GM18502 (cell line): ENCODE data around the gene PAQR4.
A peak's percentile ranks its signal among the peaks of the same experiment; 100 is the strongest.

Experiments
- ATAC-seq: cut with Tn5 transposase; IDR thresholded peaks from one replicate; pipeline ENCODE4 v1.9.1; 2021; ENCODE audit warnings: mild to moderate bottlenecking; ENCODE audit not compliant: unreplicated experiment, poor library complexity

Gene PAQR4

DNA sequence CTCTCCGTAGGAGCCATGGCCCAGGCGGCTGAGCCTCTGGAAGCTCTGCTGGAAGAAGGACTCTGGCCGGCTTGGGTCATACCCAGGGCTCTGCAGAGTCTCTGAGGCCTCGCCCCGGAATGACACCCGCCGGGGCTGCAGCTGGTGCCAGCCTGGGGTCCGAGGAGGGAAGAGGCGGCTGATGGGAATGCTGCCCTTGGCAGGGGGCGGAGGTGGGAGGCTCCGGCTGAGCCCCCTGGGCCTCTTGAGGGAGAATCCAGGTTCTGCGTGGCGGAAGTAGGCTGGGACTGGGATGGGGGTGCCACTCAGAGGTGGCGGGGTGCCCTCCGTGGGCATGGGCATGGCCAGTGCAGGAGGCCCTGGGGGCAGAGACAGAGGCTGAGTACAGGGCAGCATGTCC, 7.5 kb downstream of the PAQR4 start:
- no peak for ATAC-seq

DNA sequence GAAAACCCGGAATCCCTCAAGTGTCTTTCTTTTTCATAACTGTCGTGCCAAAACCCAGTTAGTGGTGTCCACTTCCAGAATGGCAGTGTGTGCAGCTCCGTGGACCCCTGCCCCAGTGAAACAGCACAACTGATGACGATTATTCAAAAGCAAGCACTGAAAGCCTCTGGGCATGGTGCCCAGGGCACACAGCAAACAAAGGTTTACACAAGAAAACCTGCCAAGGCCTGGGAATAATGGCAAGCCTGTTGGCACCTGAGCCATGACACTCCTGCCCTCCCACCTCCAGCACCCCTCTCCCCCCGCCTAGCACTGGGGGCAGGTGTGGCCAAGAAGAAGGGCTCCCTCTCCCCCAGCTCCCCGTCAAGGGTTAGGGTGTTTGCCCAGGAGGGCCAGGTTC, 8.3 kb downstream of the PAQR4 start:
- no peak for ATAC-seq

DNA sequence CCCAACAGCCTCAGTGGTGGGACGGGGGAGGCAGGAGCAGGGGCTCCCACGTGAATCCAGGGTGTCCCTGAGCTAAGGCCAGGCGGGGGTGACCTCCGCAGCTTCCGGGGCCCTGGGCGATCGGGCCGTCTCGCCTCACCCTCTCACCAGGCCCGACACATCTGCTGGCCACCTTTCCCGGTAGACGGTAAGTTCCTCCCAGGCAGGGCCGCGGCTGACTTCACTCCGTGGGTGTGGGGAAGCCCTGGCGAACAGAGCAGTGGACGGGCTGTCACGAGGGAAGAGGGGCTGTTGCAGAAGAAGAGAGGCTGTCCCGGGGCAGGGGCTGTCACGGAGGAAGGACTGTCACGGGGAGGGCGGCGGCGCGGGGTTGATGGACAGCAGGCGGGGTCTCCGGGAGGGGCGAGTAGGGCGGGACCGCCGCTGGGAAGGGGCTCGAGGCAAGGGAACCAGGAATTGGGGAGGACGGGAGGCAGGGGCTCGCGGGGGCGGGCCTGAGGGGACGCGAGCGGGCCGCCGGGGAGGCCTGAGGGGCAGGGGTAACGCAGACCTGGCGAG, 10.6 kb downstream of the PAQR4 start:
- ATAC-seq = no peak

DNA sequence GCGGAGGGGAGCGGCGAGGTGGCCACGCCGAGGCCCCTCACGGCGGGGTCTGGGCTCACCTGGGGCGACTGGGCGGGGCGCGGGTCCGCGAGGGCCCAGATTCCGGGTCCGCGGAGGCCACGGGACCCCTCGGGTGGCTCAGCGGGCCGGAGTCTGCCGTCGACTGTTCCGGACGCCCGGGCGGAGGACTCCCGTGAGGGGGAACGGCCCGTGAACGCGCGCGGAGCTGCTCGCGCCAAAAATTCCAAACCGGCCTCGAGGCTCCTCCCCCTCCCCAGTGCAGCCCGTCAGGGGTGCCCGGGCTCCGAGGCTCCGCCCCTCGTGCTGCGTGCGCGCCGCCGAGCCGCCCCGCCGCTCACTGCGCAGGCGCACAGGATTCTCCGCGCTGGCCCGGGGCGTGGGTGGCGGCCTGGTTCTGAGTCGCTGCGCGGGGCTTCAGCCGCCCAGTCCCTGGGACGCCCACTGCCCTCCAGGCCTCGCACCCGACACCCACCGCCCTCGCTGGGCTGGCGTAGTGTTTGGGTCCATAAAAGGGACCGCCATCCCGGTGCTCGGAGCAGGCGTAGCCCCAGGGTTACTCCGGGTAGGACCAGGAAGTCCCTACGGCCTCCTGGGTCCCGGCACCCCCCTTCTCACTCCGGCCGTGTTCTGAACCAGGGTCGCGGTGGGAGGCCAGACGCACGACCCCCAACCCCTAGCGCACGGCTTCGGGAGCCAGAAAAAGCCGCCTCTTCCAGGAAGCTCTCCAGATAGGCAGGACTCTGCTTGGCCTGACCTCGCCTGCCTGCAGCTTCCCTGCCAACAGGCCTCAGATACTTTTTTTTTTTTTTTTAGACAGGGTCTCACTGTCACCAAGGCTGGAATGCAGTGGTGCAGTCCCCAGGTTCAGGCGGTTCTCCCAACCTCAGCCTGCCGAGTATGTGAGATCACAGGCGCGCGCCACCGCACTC, 11.4 kb downstream of the PAQR4 start, which contains the start of gene PKMYT1:
Gene PKMYT1 (minus strand): TSS at position 220 of the 950 bp plus-strand sequence. CDS start 789 bp downstream, outside the sequence.
- ATAC-seq = peak; percentile 82

DNA sequence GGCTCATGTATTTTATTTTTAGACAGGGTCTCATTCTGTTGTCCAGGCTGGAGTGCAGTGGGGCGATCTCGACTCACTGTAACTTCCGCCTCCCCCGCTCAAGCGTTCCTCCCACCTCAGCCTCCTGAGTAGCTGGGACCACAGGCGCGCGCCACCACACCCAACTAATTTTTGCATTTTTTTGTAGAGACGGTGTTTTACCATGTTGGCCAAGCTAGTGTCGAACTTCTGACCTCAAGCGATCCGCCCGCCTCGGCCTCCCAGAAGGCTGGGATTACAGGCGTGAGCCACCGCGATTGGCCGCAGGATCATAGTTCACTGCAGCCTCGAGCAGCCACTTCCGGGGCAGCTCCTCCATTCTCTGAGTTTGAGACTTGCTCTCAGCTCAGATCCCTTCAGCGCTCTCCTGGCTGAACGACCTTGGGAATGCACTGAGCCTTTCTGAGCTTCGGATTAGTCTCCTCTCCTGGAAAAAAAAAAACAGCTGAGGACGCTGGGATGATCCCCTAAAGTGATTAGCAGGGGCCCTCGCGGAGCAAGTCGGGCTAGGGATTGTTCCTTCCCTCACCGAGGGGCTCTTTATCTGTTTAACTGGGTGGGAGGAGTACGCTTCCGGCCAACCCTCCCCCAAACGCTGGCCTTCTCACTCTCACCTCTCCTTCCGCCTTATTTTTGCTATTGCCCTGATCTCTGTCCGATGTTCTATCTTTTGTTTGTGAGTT, 12.2 kb downstream of the PAQR4 start:
- no peak for ATAC-seq

DNA sequence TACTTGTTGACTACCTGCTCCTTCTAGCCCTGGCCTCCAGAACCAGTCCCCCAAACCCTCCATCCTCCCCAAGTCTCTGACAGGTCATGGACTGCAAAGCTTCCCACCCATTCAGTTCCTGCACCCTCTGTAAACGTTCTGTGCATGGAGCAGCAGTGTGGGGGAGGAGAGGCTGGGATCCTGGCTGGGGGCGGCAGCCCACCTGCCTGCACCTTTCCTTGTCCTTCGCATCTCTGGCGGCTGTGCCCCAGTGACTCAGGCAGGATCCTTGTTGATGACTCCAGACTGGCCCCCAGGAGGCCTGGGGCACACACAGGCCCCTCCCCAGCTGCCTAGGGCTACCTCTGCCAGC, 12.7 kb downstream of the PAQR4 start:
- no peak for ATAC-seq

DNA sequence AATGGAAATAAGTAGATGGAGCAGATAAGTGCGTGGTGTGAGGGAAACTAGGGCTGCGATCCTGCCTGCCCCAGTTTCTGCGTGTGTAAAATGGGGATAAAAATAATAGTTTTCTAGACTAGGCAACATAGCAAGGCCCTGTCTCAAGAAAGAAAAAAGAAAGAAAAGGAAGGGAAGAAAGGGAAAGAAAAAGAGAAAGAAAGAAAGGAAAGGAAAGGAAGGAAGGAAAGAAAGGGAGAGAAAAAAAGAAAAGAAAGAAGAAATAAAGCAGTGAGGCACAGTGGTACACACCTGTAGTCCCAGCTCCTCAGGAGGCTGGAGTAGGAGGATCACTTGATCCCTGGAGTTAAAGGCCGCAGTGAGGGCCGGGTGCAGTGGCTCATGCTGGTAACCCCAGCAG, 13.3 kb downstream of the PAQR4 start:
- ATAC-seq = no peak

DNA sequence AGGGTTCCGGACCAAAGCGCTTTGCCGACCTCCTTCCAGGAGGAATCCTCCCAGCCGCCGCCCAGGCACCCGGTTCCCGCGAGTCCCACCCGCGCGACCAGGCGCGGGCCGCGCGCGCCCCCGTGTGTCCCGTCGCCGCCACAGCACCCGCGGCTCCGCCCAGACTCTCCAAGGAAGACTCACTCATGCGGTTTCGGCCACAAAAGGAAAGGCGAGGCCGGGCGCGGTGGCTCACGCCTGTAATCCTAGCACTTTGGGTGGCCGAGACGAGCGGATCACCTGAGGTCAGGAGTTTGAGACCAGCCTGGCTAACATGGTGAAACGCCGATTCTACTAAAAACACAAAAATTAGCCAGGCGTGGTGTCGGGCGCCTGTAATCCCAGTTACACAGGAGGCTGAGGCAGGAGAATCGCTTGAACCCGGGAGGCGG, 14.6 kb downstream of the PAQR4 start:
- ATAC-seq = peak; percentile 38

DNA sequence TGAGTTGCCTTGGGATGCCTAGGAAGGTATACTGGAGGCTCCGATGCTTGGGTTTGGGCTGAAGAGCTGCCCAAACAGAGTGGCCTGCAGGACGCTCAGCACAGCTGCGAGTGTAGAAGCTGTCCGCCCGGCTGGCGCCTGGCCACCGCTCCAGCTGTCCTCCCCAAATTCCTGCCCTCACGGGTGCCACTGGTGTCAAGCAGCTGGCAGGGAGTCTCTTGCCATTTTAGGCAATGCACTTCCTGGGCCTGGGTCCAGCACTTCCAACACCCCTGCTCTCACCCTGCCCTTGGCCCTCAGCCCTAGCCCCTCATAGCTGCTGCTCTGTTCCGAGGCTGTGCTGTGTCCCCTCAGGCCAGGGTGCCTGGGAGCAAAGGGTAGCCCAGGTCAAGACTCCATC, 16.3 kb downstream of the PAQR4 start:
- ATAC-seq = no peak

DNA sequence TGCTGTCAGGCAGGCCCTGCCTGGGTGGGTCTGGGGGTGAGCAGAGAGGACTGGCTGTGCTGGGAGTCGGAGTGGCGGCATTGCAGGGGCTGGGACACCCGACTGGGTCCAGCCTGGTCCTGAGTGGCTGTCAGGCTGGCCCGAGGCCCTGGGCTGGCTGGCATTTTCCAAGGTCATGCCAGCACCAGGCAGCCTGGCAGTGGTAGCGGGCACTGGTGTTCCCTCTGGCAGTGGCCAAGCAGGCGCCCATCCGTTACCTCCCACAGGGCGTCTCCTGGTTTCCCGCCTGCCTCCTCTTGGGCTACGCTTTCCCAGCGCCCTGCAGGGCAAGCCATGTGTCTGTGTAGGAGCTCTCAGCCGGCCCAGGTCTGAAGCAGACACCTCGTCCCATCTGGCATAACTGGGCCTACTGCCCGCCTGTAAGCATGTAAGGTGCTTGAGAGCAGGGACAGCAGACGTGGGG, 16.8 kb downstream of the PAQR4 start:
- no peak for ATAC-seq

DNA sequence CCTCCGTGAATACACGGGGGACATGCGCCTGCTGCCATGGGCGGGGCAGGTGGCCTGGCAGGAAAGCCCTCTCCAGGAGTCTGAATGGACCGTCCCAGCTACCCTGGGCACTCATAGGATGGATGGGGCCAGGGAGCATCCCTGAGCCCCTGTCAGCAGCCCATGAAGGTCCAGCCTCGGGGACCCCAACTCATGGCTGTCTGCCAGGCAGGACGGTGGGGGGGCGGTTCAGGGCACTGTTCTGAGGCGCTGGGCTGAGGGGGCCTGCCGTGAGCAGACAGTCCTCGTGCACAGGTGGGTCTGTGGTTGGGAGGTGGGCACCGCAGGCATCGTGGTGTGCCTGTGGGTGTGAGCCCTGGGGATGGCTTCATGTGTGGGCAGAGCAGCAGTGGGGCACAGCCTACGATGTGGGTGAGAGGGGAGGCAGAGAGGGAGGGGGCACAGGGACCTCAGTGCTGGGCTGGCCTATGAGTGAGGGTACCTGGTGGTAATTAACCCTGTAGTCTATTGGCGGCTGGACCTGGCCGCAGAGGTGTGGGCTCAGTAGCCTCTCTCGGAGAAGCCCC, 17.6 kb downstream of the PAQR4 start:
- ATAC-seq = no peak

DNA sequence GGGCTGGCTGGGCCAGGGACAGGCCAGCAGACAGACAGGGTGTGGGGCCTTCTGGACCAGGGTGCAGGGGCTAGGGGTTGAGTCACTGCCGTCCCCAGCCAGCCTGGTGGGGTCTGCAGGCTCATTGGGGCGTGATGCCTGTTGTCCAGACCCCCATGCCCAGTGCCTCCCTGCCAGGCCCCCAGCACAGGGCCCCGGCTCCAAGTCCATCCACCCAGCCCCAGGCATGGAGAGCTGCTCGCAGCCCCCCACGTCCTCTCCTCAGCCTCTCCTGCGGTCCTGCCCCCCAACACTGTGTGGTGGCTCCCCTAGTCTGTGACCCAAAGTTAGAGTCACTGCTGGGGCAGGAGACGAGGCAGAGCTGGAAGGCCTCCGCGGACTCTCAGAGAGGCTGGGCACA, 18.1 kb downstream of the PAQR4 start:
- ATAC-seq = no peak

DNA sequence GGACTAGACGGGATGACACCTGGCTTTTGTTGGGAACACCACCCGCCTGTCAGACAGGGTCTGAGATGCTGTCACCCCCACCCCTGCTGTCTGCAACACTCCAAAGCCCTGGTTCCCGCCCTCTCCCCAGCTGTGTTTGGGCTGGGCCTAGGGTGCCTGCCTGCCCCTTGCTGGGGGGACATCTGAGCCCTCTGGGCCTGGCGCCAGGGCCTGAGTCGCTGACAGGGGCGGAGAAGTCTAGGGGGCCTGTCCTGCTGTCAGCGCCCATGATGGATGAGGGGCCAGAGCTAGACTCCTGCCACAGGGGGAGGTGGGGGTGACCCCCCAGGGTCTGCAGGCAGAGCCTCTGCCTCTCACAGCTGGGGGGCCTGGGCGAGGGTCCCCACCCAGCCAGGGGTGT, 18.7 kb downstream of the PAQR4 start:
- ATAC-seq = no peak

DNA sequence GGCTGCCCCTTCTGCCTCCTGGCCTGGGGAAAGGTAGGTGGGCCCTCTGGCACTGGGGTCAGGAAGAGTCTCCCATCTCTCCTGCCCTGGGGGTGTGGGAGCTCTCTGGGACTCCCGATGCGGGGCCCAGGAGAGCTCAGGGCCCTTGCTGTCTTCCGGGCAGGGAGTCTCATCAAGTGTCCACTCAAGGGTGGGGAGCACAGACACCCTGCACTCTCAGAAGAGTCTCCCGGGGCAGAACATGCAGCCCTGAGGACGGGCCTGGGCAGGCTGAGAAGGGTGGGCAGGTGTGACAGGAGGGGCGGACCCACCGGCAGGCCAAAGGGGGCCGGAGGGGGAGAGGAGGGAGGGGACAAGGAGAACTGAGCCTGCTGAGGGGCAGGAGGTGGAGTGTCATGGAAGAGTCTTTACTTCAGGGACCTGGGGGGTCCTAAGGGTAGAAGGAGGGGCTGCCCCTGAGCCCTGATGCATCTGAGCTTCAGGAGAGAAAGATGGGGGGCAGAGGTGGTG, 19.5 kb downstream of the PAQR4 start:
- no peak for ATAC-seq

DNA sequence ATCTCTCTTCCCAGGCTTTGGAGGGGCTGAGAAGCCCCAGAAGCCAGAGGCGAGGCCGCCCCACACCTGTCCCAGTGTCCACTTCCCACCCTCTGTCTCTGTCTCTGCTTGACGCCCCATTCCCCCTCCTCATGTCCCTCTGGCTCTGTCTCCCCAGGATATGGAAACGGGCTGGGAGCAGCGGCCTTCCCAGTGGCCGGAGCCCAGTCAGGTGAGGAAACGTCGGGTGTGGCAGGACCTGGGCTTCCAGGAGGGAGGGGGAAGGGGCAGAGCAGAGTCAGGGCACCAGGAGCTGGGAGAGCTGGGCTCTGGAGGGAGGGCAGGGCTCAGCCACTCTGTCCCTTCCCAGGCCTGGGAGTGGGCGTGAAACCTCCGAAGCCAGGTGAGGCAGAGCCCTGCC, 21.7 kb downstream of the PAQR4 start:
- no peak for ATAC-seq

DNA sequence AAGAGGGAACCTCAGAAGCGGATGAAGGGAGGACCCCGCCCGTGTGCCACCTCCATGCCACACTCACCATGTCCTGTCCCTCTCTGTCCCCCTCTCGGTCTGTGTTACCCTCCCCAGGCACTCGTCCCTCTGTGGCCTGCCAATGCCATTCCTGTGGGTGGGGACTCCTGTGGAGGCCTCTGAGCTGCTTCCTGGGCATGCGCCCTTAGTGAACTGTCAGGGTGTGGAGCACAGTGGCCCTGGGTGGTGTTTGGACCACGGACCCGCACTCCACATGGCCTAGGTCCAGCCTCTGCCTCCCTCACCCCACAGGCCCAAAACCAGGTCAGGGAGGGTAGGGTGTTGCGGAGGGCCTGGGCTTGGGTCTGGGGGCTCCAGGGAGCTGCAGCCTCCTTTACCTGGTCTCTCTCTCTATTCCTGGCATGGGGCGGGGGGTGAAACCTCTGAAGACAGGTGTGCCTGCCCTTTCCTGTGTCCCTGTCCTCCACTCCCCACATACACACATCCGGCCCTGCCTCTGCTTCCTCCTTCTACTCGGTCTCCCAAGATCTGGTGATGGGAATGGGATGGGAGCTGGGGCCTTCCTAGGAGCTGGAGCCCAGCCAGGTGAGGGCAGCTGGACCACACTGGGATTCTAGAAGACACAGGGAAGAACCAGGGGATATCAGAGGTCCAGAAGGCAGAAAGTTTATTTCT, 22.6 kb downstream of the PAQR4 start:
- ATAC-seq = no peak

DNA sequence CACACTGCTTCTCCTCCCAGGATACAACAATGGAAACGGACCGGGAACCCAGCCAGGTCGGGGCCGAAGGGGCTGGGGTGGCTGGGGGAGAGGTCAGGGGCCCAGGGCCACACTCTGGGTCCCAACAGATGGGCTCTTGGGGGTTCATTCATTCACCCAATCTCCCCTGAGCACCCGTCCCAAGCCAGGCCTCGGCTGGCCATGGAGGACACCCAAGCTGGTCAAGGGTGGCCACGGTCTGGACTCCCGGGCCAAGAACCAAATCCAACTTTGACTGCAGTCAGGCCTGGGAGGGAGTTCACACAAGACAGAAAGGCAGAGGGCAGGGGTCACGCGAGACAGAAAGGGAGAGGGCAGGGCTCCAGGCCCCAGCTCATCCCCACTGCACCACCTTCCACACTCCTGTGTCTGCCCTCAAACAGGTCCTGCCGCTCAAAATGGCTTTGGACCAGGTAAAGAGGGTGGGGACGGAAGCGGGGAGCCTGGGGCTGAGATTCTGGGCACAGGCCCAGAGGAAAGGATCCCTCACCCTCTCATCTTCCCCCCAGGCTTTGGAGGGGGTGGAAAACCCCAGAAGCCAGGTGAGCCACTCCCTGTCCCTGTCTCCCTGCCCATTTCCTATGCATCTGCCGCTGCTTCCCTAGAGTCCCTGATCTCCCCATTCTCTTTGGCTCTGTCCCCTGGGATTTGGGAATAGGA, 23.4 kb downstream of the PAQR4 start:
- ATAC-seq = no peak

DNA sequence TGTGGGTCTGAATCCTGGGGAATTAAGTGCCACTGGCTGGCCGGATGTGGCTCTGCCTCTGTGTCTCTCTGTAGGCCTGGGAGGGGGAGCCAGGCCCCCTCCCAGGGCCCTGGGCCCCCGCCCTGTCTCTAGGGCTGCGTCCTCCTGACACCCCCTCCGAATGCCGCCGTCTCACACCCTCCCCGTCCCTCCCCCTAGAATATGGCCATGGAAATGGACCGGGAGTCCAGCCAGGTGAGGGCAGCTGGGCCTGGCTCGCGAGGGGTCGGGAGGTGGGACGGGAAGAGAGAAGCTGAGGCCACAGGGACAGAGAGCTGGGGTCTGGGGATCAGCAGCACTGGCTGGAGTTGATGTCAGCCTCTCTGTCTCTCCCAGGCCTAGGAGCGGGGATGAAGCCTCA, 27.1 kb downstream of the PAQR4 start:
- ATAC-seq = no peak

DNA sequence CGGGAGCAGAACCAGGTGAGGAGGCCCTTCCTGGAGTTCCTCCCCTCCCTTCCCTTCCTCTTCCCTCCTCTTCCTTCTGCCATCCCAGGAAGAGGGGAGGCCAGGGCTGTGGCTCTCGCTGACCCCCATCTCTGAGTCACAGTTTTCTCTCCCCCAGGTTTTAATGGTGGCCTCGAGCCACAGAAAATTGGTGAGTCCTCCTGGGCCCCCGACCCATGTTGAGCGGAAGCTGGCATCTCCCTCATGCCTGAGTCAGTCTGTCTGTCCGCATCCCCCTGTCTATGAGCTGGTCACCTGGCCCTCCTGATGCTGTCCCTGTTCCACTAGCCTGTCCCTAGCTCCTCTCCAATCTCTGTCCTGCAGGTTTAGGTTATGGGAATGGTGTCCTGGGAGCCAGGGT, 30.8 kb downstream of the PAQR4 start:
- no peak for ATAC-seq
